HepG2 (cell line): ENCODE measurements around the gene TADA1. TPM values are rescaled to one million over a fixed set of nuclear protein-coding genes. Genes with fewer than 3 reads are reported as not detected.
A peak's percentile ranks its signal among the peaks of the same experiment; 100 is the strongest.

Experiments
- DPF2 ChIP-seq: sonication (generic); formaldehyde crosslinking; IDR thresholded peaks from 2 replicates; pipeline ENCODE4 v1.4.0; 2020; ENCODE audit warnings: mild to moderate bottlenecking, low read depth, missing genetic modification reagents, borderline replicate concordance
- ESRRA ChIP-seq: sonication (generic); formaldehyde crosslinking; IDR thresholded peaks from 2 replicates; pipeline ENCODE4 v1.5.1; 2020; ENCODE audit warnings: mild to moderate bottlenecking, low read depth, missing genetic modification reagents
- ETV6 ChIP-seq: sonication (generic); formaldehyde crosslinking; conservative IDR thresholded peaks from 2 replicates; pipeline ENCODE4 v1.4.0; 2020; ENCODE audit warnings: missing genetic modification reagents
- HOXA3 ChIP-seq: sonication (generic); formaldehyde crosslinking; IDR thresholded peaks from 2 replicates; pipeline ENCODE4 v1.5.0; 2020; ENCODE audit warnings: missing genetic modification reagents
- JARID2 ChIP-seq: sonication (generic); formaldehyde crosslinking; IDR thresholded peaks from 2 replicates; pipeline ENCODE4 v1.8.1; 2023; ENCODE audit warnings: missing genetic modification reagents, inconsistent platforms; ENCODE audit not compliant: insufficient replicate concordance
- KLF16 ChIP-seq, 2 experiments: sonication (generic) in 1 of 2; formaldehyde crosslinking in 1 of 2; IDR thresholded peaks; 2 replicates each; pipeline versions ENCODE4 v1.6.1 to v1.8.0; 2016 to 2023; ENCODE audit warnings: missing genetic modification reagents in 2 of 2, missing compliant biosample characterization in 1 of 2
- MBD4 ChIP-seq: IDR thresholded peaks from 2 replicates; pipeline ENCODE4 v1.6.1; 2012; ENCODE audit warnings: low read length, inconsistent platforms, borderline replicate concordance
- NBN ChIP-seq: fragments of 450-650 bp; conservative IDR thresholded peaks from 2 replicates; pipeline ENCODE4 v1.6.1; 2017
- PCBP2 ChIP-seq: fragments of 200-400 bp; formaldehyde crosslinking; optimal IDR thresholded peaks from 2 replicates; pipeline ENCODE3; 2018; ENCODE audit warnings: low read length, low read depth; ENCODE audit not compliant: poor library complexity, severe bottlenecking
- PRMT3 ChIP-seq: sonication (generic); formaldehyde crosslinking; IDR thresholded peaks from 2 replicates; pipeline ENCODE4 v1.8.1; 2022; ENCODE audit warnings: low read depth, mild to moderate bottlenecking, moderate library complexity, missing genetic modification reagents, borderline replicate concordance
- RFXANK ChIP-seq: IDR thresholded peaks from 2 replicates; pipeline ENCODE4 v1.6.1; 2016
- XRCC5 ChIP-seq: fragments of 200-400 bp; formaldehyde crosslinking; optimal IDR thresholded peaks from 2 replicates; pipeline ENCODE3; 2017; ENCODE audit warnings: mild to moderate bottlenecking, low read length
- ZNF121 ChIP-seq: sonication (generic); formaldehyde crosslinking; IDR thresholded peaks from 2 replicates; pipeline ENCODE4 v1.5.0; 2020; ENCODE audit warnings: mild to moderate bottlenecking, missing genetic modification reagents
- ZNF441 ChIP-seq: sonication (generic); formaldehyde crosslinking; IDR thresholded peaks from 2 replicates; pipeline ENCODE4 v1.7.0; 2021; ENCODE audit warnings: missing genetic modification reagents, borderline replicate concordance
- ZNF468 ChIP-seq: sonication (generic); formaldehyde crosslinking; IDR thresholded peaks from 2 replicates; pipeline ENCODE4 v1.8.0; 2022; ENCODE audit warnings: mild to moderate bottlenecking, moderate library complexity, missing genetic modification reagents
- ZNF530 ChIP-seq: sonication (generic); formaldehyde crosslinking; IDR thresholded peaks from 2 replicates; pipeline ENCODE4 v1.5.0; 2020; ENCODE audit warnings: low read depth, mild to moderate bottlenecking, missing genetic modification reagents
- ZNF775 ChIP-seq: sonication (generic); formaldehyde crosslinking; IDR thresholded peaks from 2 replicates; pipeline ENCODE4 v1.4.0; 2020; ENCODE audit warnings: missing genetic modification reagents, mild to moderate bottlenecking, moderate library complexity, borderline replicate concordance
- ZNF784 ChIP-seq: sonication (generic); formaldehyde crosslinking; IDR thresholded peaks from 2 replicates; pipeline ENCODE4 v1.5.1; 2020; ENCODE audit warnings: missing genetic modification reagents, mild to moderate bottlenecking, borderline replicate concordance
- ZSCAN25 ChIP-seq: sonication (generic); formaldehyde crosslinking; IDR thresholded peaks from 2 replicates; pipeline ENCODE4 v1.8.0; 2022; ENCODE audit warnings: mild to moderate bottlenecking, missing genetic modification reagents
- polyA plus RNA-seq, 8 experiments: library from polyadenylated mRNA; depleted of rRNA in 3 of 8; stranded (reverse) in 7 of 8; unstranded in 1 of 8; fragments of >200 nt; fragmentation: Illumina TruSeq in 4 of 8; extraction: Trizol in 4 of 8; gene quantifications; 2 replicates each; pipeline versions ENCODE4 v1.2.1 to v1.2.3, GENCODE V29; 2011 to 2016; ENCODE audit warnings: low read depth in 4 of 8, missing spikeins in 1 of 8, mixed read lengths in 1 of 8; ENCODE audit not compliant: insufficient read depth in 1 of 8
- total RNA-seq, 5 experiments: library from RNA; depleted of rRNA; stranded (reverse); fragments of >200 nt; fragmentation: Illumina TruSeq; extraction: Trizol; gene quantifications; 2 replicates each; pipeline ENCODE4 v1.2.3, GENCODE V29; 2016; ENCODE audit warnings: low read depth in 1 of 5
- TF ChIP-seq, protein P1 (sequence below): sonication (generic); formaldehyde crosslinking; IDR thresholded peaks from 2 replicates; pipeline ENCODE4 v1.4.0; 2020; ENCODE audit warnings: mild to moderate bottlenecking, missing genetic modification reagents
- TF ChIP-seq, protein P2 (sequence below): sonication (generic); formaldehyde crosslinking; IDR thresholded peaks from 2 replicates; pipeline ENCODE4 v1.4.0; 2020; ENCODE audit warnings: missing genetic modification reagents
- TF ChIP-seq, protein P3 (sequence below): sonication (generic); formaldehyde crosslinking; conservative IDR thresholded peaks from 2 replicates; pipeline ENCODE4 v1.8.0; 2022; ENCODE audit warnings: missing genetic modification reagents
- TF ChIP-seq, protein P4 (sequence below): sonication (generic); formaldehyde crosslinking; IDR thresholded peaks from 2 replicates; pipeline ENCODE4 v1.8.0; 2022; ENCODE audit warnings: mild to moderate bottlenecking, missing genetic modification reagents

TADA1 gene
- total and polyA plus RNA-seq, 2 of the 13 experiments (the other 11 are each of a cell fraction or from before 2014, with no cell fraction given), result 28.3 to 29.1 TPM

- no peak for TF ChIP-seq ZNF530 (CRISPR knock-in tag)
- TF ChIP-seq, protein P1, sequence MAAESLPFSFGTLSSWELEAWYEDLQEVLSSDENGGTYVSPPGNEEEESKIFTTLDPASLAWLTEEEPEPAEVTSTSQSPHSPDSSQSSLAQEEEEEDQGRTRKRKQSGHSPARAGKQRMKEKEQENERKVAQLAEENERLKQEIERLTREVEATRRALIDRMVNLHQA, result no peak
- TF ChIP-seq ZNF784 (CRISPR knock-in tag), result peak; percentile 92
- TF ChIP-seq DPF2 (CRISPR knock-in tag), result no peak
- TF ChIP-seq, protein P2, sequence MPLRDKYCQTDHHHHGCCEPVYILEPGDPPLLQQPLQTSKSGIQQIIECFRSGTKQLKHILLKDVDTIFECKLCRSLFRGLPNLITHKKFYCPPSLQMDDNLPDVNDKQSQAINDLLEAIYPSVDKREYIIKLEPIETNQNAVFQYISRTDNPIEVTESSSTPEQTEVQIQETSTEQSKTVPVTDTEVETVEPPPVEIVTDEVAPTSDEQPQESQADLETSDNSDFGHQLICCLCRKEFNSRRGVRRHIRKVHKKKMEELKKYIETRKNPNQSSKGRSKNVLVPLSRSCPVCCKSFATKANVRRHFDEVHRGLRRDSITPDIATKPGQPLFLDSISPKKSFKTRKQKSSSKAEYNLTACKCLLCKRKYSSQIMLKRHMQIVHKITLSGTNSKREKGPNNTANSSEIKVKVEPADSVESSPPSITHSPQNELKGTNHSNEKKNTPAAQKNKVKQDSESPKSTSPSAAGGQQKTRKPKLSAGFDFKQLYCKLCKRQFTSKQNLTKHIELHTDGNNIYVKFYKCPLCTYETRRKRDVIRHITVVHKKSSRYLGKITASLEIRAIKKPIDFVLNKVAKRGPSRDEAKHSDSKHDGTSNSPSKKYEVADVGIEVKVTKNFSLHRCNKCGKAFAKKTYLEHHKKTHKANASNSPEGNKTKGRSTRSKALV (CRISPR knock-in tag), result peak; percentile 78
- TF ChIP-seq PRMT3, result no peak; the same call in 1 of the 2 replicates
- peak; percentile 85 for TF ChIP-seq ZSCAN25
- TF ChIP-seq, protein P3, sequence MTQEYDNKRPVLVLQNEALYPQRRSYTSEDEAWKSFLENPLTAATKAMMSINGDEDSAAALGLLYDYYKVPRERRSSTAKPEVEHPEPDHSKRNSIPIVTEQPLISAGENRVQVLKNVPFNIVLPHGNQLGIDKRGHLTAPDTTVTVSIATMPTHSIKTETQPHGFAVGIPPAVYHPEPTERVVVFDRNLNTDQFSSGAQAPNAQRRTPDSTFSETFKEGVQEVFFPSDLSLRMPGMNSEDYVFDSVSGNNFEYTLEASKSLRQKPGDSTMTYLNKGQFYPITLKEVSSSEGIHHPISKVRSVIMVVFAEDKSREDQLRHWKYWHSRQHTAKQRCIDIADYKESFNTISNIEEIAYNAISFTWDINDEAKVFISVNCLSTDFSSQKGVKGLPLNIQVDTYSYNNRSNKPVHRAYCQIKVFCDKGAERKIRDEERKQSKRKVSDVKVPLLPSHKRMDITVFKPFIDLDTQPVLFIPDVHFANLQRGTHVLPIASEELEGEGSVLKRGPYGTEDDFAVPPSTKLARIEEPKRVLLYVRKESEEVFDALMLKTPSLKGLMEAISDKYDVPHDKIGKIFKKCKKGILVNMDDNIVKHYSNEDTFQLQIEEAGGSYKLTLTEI, result no peak
- TF ChIP-seq ZNF775 (CRISPR knock-in tag), result no peak
- peak; percentile 95 for TF ChIP-seq ZNF121 (CRISPR knock-in tag)
- peak; percentile 65 for TF ChIP-seq XRCC5
- peak; percentile 80 for TF ChIP-seq JARID2 (CRISPR knock-in tag)
- TF ChIP-seq HOXA3 (CRISPR knock-in tag), result peak; percentile 79
- TF ChIP-seq, protein P4, sequence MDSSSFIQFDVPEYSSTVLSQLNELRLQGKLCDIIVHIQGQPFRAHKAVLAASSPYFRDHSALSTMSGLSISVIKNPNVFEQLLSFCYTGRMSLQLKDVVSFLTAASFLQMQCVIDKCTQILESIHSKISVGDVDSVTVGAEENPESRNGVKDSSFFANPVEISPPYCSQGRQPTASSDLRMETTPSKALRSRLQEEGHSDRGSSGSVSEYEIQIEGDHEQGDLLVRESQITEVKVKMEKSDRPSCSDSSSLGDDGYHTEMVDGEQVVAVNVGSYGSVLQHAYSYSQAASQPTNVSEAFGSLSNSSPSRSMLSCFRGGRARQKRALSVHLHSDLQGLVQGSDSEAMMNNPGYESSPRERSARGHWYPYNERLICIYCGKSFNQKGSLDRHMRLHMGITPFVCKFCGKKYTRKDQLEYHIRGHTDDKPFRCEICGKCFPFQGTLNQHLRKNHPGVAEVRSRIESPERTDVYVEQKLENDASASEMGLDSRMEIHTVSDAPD (CRISPR knock-in tag), result no peak
- TF ChIP-seq PCBP2, result no peak
- TF ChIP-seq ESRRA, result no peak
- TF ChIP-seq NBN, result no peak
- TF ChIP-seq KLF16 (CRISPR knock-in tag; IDR thresholded peaks at IDR 0.05), result peak in 1 of 2 experiments; percentile 84; a peak in 2 of 4 replicates
- TF ChIP-seq ZNF441 (CRISPR knock-in tag), result peak; percentile 86
- TF ChIP-seq RFXANK (CRISPR knock-in tag), result 0 out of 2 replicates have a peak, but pooled peaks have one; percentile 47
- TF ChIP-seq ZNF468 (CRISPR knock-in tag), result no peak
- 0 out of 2 replicates have a peak, but pooled peaks have one; percentile 66 for TF ChIP-seq ETV6 (CRISPR knock-in tag)
- TF ChIP-seq MBD4, result no peak
Observed at GRCh38 chr1:166838766-166839599, 37.1 kb downstream of the TADA1 start, which contains the start of gene POGK (continued).
